ENCODE measurements around the gene MYEOV. TPM values are rescaled to one million over a fixed set of nuclear protein-coding genes. Genes with fewer than 3 reads are reported as not detected.

Gene MYEOV
- total RNA-seq, 1 donor from 2014 or later: 0.87 TPM

DNA sequence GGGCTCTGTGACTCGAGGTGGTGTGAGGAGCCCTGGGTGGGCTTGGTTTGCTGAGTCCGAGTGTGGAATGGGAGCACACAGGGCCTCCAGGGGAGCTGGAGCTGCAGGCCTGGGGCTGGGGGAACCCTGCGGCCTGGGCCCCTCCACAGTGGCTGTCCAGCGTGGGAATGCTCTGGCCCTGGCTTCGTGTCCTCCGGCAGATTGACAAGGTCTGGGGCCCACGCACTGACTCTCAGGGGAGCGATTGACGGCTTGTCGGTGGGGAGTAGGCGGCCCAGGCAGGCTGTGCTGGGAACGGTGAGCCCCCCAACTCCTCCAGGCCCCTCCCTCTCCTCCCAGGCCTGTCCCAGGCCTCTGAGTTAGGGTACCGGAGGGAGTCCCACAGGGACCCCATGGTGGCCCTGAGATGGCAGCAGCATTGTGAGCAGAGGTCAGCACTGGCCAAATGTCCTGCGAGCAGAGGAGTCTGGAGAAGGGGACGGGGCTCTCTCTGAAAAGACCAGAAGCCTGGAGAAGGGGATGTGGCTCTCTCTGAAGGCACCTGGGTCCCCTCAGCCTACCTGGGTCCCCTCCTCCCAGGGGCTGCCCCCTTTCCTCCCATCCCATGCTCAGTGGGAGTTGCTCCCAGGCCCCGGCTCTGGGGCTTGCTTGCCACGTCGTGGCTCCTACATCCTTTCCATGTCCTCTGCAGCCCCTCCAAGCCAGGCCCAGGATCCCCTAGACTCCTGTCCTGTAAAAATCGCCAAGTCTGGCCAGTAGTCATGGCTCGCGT lies 23.8 kb upstream of the MYEOV start:
- DNase-seq (ENCODE audit: low spot score): no peak
- H3K9me3 Mint-ChIP-seq (ENCODE audit: low read depth): peaks cover 4% of the 10 kb centered on the region
- peaks cover 22% of the 10 kb centered on the region for H3K27me3 Mint-ChIP-seq (ENCODE audit: low read depth)
- no peaks in the 10 kb centered on the region for H3K4me1 Mint-ChIP-seq (ENCODE audit: low read depth)
- peaks cover 6% of the 10 kb centered on the region for H3K36me3 Mint-ChIP-seq (ENCODE audit: low read depth)
- H3K27ac Mint-ChIP-seq (ENCODE audit: unreplicated experiment): no peak overlapping the region
- H3K4me3 Mint-ChIP-seq (ENCODE audit: unreplicated experiment): no peak overlapping the region
- TF ChIP-seq, protein P1, sequence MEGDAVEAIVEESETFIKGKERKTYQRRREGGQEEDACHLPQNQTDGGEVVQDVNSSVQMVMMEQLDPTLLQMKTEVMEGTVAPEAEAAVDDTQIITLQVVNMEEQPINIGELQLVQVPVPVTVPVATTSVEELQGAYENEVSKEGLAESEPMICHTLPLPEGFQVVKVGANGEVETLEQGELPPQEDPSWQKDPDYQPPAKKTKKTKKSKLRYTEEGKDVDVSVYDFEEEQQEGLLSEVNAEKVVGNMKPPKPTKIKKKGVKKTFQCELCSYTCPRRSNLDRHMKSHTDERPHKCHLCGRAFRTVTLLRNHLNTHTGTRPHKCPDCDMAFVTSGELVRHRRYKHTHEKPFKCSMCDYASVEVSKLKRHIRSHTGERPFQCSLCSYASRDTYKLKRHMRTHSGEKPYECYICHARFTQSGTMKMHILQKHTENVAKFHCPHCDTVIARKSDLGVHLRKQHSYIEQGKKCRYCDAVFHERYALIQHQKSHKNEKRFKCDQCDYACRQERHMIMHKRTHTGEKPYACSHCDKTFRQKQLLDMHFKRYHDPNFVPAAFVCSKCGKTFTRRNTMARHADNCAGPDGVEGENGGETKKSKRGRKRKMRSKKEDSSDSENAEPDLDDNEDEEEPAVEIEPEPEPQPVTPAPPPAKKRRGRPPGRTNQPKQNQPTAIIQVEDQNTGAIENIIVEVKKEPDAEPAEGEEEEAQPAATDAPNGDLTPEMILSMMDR (IDR thresholded peaks at IDR 0.05): no peak

DNA sequence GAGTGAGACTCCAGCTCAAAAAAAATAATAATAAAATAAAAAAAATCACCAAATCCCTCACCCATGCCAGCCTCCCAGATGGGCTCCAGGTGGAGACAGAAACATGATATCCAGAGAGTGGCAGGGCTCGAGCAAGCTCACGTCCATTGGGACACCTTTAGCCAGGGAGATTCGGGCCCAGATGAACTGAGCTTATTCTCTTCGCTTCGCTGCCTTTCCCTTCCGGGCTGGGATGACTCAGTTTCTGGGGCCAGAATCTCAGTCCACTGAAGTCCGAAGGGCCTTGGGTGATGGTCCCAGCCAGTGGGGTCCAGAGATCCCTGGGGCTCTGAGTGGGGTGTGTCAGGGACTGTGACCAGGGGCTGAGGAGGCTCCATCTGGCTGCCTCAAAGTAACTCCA lies 23.0 kb upstream of the MYEOV start:
- peaks cover 8% of the 10 kb centered on the region for H3K36me3 Mint-ChIP-seq (ENCODE audit: low read depth)
- DNase-seq (ENCODE audit: low spot score): no peak
- H3K4me1 Mint-ChIP-seq (ENCODE audit: low read depth): no peaks in the 10 kb centered on the region
- no peak overlapping the region for H3K27ac Mint-ChIP-seq (ENCODE audit: unreplicated experiment)
- H3K27me3 Mint-ChIP-seq (ENCODE audit: low read depth): peaks cover 26% of the 10 kb centered on the region
- H3K4me3 Mint-ChIP-seq (ENCODE audit: unreplicated experiment): no peak overlapping the region
- peaks cover 4% of the 10 kb centered on the region for H3K9me3 Mint-ChIP-seq (ENCODE audit: low read depth)
- TF ChIP-seq, protein P1 (IDR thresholded peaks at IDR 0.05): no peak

DNA sequence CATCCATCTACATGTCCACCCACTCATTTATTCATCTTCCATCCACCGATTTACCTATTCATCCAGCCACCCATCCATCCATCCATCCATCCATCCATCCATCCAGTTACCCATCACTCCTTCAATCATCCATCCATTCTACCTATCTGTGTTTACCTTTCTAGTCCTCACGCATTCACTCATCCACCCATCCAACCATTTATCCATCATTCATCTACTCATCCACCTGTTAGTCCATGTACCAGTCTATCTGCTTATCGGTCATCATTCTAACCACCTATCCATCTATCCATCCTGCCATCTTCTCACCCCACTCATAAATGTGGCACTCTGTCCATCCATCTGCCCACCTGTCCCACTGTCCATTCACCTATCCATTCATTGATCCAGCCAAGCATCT lies 21.9 kb upstream of the MYEOV start:
- TF ChIP-seq, protein P1 (IDR thresholded peaks at IDR 0.05): no peak
- H3K27ac Mint-ChIP-seq (ENCODE audit: unreplicated experiment): no peak overlapping the region
- H3K27me3 Mint-ChIP-seq (ENCODE audit: low read depth): peaks cover 27% of the 10 kb centered on the region
- H3K9me3 Mint-ChIP-seq (ENCODE audit: low read depth): peaks cover 4% of the 10 kb centered on the region
- no peak overlapping the region for H3K4me3 Mint-ChIP-seq (ENCODE audit: unreplicated experiment)
- peaks cover 8% of the 10 kb centered on the region for H3K36me3 Mint-ChIP-seq (ENCODE audit: low read depth)
- peaks cover under 1% of the 10 kb centered on the region for H3K4me1 Mint-ChIP-seq (ENCODE audit: low read depth)
- DNase-seq (ENCODE audit: low spot score): no peak

DNA sequence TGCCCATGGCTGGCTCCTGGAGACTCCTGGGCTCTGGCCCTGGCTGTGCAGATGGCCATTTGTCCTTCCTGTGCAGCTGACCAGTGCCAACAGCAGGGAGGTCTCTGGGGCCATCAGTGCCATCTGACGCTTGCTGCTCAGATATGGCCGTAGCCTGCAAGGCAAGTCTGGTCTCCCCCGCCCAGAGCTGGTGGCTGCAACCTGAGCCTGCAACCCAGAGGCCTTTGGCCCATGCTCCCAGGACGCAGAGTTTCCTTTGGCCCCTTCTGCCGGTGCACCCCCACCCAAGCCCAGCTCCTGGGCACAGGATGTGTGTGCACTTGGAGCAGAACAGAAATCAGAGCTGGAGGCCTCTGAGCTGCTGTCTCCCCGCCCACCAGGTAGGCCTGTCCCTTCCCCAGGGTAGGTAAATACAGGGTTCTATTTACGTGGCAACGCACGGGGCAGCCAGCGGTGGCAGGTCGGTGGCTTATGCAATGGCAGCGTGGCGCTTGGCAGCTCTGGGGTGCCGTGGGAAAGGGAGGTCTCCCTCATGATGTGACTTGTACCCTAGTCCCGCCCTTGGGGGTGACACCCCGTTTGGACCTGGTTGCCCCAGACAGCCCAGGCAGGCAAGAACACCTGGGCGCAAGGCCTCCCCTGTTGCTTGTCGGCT lies 21.0 kb upstream of the MYEOV start:
- no peak overlapping the region for H3K27ac Mint-ChIP-seq (ENCODE audit: unreplicated experiment)
- H3K4me1 Mint-ChIP-seq (ENCODE audit: low read depth): peaks cover 10% of the 10 kb centered on the region
- H3K4me3 Mint-ChIP-seq (ENCODE audit: unreplicated experiment): no peak overlapping the region
- H3K27me3 Mint-ChIP-seq (ENCODE audit: low read depth): peaks cover 25% of the 10 kb centered on the region
- TF ChIP-seq, protein P1 (IDR thresholded peaks at IDR 0.05): no peak
- DNase-seq (ENCODE audit: low spot score): peak; percentile 72
- H3K9me3 Mint-ChIP-seq (ENCODE audit: low read depth): peaks cover 4% of the 10 kb centered on the region
- H3K36me3 Mint-ChIP-seq (ENCODE audit: low read depth): peaks cover 8% of the 10 kb centered on the region

DNA sequence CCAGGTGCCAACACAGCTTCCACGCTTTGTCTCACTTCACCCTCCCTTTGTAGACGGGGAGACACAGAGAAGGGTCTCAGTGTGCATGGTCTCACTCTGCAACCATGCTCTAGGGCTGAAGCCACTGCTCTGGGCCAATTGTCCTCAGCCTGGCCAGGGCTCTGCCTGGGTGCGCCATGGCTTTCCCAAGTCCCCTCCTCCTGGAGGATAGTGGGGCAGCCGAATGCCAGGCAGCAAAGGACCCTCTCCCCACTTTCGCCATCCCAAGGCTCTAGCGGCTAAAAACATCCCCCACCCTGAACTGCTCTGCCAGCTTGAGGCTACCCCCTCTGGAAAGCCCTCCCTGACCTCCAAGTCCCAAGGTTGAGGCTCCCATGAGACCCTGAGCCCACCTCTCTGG lies 20.4 kb upstream of the MYEOV start:
- H3K4me1 Mint-ChIP-seq (ENCODE audit: low read depth): peaks cover 15% of the 10 kb centered on the region
- peaks cover 8% of the 10 kb centered on the region for H3K36me3 Mint-ChIP-seq (ENCODE audit: low read depth)
- H3K9me3 Mint-ChIP-seq (ENCODE audit: low read depth): peaks cover 4% of the 10 kb centered on the region
- peaks cover 25% of the 10 kb centered on the region for H3K27me3 Mint-ChIP-seq (ENCODE audit: low read depth)
- H3K27ac Mint-ChIP-seq (ENCODE audit: unreplicated experiment): no peak overlapping the region
- TF ChIP-seq, protein P1 (IDR thresholded peaks at IDR 0.05): no peak
- peak; percentile 38 for DNase-seq (ENCODE audit: low spot score)
- H3K4me3 Mint-ChIP-seq (ENCODE audit: unreplicated experiment): no peak overlapping the region
